ENCODE data around the gene JPH2. TPM values are rescaled to one million over a fixed set of nuclear protein-coding genes. Genes with fewer than 3 reads are reported as not detected.
A peak's percentile ranks its signal among the peaks of the same experiment; 100 is the strongest.

The JPH2 gene
- total RNA-seq, 2 donors from 2014 or later: 0.29 to 0.46 TPM

DNA sequence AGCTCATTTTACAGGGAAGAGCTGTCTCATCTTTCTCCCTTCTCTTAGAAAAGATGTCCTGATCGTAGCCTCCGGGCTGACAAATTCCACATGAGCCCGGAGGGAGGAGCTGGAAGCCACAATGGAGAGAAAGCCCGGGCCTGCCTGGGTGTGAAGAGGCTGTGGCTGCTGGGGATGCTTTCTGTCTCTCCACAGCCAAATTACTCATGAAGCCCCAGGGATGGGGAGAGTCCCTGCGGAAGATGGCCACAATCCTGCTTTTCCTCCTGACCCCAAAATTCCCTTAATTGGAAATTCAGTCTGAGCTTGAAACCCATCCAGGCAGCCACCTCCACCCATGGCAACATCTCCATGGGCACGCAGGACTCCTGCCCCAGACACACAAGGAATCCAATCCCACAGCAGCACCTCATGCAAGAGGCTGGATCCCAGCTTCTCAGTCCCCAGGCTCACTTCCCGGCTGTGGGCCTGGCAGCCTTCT lies 32.4 kb downstream of the JPH2 start:
- Mint-ChIP-seq H3K4me3 (no peak overlapping the region), H3K4me1 (ENCODE audit: low read depth) (peaks cover 10% of the 10 kb centered on the region), H3K36me3 (ENCODE audit: insufficient read depth in 2 of 2) (peaks cover 0 to 1% of the 10 kb centered on the region in 2 donors), H3K27me3 (ENCODE audit: low read depth) (peaks cover 14% of the 10 kb centered on the region), H3K9me3 (peaks cover 0 to 2% of the 10 kb centered on the region in 2 donors), H3K27ac (no peak overlapping the region)
- no peak for DNase-seq
- ATAC-seq (replicated peaks in 1 of 2): no peak

DNA sequence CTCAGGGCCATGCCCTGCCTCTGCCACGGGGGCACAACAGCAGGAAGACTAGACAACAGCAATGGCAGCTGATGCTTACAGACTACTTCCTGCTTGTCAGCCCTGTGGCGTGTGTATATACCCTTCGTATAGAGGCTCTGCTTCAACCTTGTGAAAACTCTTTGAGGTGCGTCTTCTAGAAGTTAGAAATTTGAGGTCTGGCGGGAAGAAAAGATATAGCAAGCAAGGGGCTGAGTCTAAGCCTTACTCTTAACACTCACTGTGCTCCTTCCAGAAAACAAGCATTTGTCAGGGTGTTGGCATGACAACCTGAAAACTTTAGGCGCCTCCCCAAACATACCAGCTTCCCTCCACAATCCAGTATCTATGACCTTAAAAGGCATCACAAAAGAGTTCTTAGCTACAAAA lies 33.3 kb downstream of the JPH2 start:
- Mint-ChIP-seq H3K9me3 (no peaks in the 10 kb centered on the region), H3K4me3 (no peak overlapping the region), H3K27me3 (ENCODE audit: low read depth) (peaks cover 6% of the 10 kb centered on the region), H3K36me3 (ENCODE audit: insufficient read depth in 2 of 2) (no peaks in the 10 kb centered on the region), H3K4me1 (ENCODE audit: low read depth) (peaks cover 10% of the 10 kb centered on the region), H3K27ac (no peak overlapping the region)
- ATAC-seq (replicated peaks in 1 of 2): peak; percentile 59 to 73
- no peak for DNase-seq

DNA sequence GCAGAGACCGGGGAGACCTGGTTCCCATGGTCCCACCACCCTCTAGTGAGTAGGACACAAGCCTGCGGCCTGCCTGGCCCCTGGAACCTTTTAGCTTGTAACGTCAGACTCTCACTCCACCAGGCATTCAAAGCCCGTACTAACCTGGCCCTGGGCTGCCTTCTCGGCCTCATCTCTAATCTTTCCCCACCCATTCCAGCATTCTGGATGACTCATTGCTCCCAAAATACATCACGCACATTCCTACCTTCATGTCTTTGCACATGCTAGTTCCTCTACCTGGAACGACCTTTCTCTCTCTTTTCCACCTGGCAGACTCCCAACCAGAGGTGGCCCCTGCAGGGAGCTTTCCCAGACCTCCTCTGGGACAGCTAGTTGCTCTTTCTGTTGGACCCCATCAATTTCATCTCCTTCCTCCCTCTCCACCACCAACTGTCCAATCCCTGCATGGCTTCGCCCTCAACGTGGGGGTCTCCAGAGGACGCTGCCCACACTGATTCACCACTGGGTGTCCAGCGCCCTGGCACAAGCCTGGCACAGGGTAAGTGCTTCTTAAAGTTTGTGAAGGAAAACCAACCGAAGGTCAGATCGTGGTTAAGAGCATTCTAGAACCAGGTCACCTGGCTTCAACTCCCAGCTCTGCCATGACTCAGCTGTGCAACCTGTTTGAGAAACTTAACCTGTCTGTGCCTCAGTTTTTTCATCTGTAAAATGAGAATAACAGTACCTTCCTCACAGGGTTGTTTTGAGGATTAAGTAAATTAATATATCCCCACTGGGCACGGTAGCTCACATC lies 35.2 kb downstream of the JPH2 start:
- Mint-ChIP-seq H3K4me1 (ENCODE audit: low read depth) (peaks cover 10% of the 10 kb centered on the region), H3K9me3 (no peaks in the 10 kb centered on the region), H3K36me3 (ENCODE audit: insufficient read depth in 2 of 2) (no peaks in the 10 kb centered on the region), H3K27me3 (ENCODE audit: low read depth) (no peaks in the 10 kb centered on the region), H3K27ac (no peak overlapping the region), H3K4me3 (no peak overlapping the region)
- ATAC-seq (replicated peaks in 1 of 2) (no peak), DNase-seq (no peak)

DNA sequence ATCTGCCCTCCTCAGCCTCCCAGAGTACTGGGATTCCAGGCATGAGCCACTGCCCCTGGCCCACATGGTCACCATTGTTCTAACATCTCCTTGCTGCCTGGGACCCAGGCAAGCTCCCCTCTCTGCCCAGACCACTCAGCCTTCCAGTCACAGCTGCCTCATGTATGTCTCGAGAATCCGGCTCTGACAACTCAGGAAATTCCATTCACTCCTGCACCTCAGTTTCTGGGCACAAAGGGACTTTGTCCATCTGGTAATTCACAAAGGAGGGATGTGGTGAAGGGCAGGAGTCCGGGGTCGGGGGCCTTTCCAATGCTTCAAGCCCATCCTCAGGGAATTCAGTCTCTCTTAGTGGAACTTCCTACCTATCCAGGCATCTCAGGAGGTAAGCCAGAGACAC lies 40.7 kb downstream of the JPH2 start:
- Mint-ChIP-seq H3K9me3 (no peaks in the 10 kb centered on the region), H3K4me1 (ENCODE audit: low read depth) (no peaks in the 10 kb centered on the region), H3K27me3 (ENCODE audit: low read depth) (peaks cover 11% of the 10 kb centered on the region), H3K36me3 (ENCODE audit: insufficient read depth in 2 of 2) (no peaks in the 10 kb centered on the region), H3K27ac (no peak overlapping the region), H3K4me3 (no peak overlapping the region)
- DNase-seq: no peak
- no peak for ATAC-seq (replicated peaks in 1 of 2)

DNA sequence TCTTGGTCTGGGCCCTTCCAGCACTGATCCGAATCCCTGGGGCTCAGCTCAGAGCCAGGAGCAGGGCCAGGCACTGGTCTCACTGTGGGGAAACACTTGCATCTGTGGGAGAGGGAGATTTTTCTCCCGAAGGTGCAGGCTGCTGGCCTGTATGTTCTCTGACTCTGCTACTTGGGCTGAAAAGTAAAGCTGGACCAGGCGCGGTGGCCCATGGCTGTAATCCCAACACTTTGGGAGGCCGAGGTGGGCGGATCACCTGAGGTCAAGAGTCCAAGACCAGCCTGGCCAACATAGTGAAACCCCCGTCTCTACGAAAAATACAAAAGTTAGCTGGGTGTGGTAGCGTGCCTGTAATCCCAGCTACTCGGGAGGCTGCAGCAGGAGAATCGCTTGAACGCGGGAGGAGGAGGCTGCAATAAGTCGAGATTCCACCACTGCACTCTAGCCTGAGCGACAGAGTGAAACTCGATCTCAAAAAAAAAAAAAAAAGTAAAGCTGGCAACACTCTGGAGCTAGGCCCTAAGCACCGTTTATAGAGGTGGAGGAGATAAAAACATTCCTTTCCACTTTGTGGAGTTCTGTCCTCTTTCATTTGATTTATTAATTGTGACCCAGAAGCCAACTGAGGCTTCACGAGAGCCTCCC lies 41.7 kb downstream of the JPH2 start:
- DNase-seq (no peak), ATAC-seq (replicated peaks in 1 of 2) (no peak)
- Mint-ChIP-seq H3K4me3 (no peak overlapping the region), H3K27me3 (ENCODE audit: low read depth) (peaks cover 11% of the 10 kb centered on the region), H3K4me1 (ENCODE audit: low read depth) (no peaks in the 10 kb centered on the region), H3K27ac (no peak overlapping the region), H3K36me3 (ENCODE audit: insufficient read depth in 2 of 2) (no peaks in the 10 kb centered on the region), H3K9me3 (no peaks in the 10 kb centered on the region)

DNA sequence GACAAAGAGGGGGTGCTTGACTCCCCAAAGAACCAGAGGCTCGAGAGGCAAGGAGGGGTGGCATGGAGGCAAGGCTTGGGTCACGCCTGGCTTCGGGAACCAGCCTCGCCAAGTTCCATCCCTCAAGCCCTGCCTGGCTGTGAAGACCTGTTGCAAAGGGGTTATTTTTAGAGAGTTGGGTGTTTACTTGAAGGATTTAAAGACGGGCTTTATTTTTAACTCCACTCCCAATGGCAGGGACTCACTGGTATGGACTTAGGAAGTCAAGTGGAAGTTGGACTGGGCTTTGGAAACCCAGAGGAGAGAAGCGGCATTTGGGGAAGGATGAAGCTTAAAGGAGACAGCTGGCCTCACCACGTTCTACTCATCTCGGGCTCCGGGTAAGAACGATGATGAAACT lies 43.1 kb downstream of the JPH2 start:
- no peak for DNase-seq
- no peaks in the 10 kb centered on the region for H3K36me3 Mint-ChIP-seq (ENCODE audit: insufficient read depth in 2 of 2)
- H3K4me1 Mint-ChIP-seq (ENCODE audit: low read depth): no peaks in the 10 kb centered on the region
- no peak for ATAC-seq (replicated peaks in 1 of 2)
- no peaks in the 10 kb centered on the region for H3K9me3 Mint-ChIP-seq
- H3K4me3 Mint-ChIP-seq: no peak overlapping the region
- no peak overlapping the region for H3K27ac Mint-ChIP-seq
- H3K27me3 Mint-ChIP-seq (ENCODE audit: low read depth): peaks cover 20% of the 10 kb centered on the region

DNA sequence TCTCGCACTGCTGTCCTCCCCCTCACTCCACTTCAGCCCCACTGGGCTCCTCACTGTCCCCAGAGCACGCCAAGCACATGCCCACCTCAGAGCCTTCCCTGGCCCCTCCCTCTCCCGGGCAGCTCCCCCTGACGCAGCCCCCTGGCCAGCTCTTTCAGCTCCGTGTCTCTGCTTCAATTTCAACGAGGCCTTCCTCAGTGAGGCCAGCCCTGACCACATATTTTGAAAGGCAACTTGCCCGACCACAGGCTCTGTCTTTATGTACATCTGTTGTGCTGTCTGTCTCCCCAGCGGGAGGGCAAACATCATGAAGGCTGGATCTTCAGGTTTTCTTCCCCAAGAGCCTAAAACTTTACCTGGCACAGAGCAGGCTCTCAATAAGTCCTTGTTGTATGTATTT lies 44.6 kb downstream of the JPH2 start:
- no peak for DNase-seq

DNA sequence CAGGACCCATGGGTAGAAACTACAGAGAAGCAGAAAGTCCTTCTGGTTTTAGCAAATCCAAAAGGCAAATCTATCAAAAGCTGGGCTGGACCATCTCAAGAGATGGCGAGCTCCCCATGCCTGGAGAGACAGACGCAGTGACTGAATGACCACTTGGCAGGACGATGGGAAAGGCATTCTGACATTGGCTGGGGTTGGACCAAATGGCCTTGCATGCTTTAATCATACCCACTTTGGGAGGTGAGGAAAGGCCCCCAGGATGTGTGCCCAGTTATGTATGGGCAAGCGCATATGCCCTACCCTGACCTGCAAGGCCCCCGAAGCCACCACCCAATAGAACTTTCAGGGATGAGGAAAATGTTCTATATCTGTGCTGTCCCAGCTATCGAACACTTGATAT lies 45.1 kb downstream of the JPH2 start:
- H3K4me3 Mint-ChIP-seq: no peak overlapping the region
- DNase-seq (no peak), ATAC-seq (replicated peaks in 1 of 2) (no peak)
- H3K27ac Mint-ChIP-seq: no peak overlapping the region
- H3K4me1 Mint-ChIP-seq (ENCODE audit: low read depth): no peaks in the 10 kb centered on the region
- H3K9me3 Mint-ChIP-seq: no peaks in the 10 kb centered on the region
- peaks cover 21% of the 10 kb centered on the region for H3K27me3 Mint-ChIP-seq (ENCODE audit: low read depth)
- no peaks in the 10 kb centered on the region for H3K36me3 Mint-ChIP-seq (ENCODE audit: insufficient read depth in 2 of 2)

More for the DNA sequence above, 44.6 kb downstream of the JPH2 start:
- Mint-ChIP-seq H3K27ac (no peak overlapping the region), H3K4me3 (no peak overlapping the region), H3K9me3 (no peaks in the 10 kb centered on the region), H3K27me3 (ENCODE audit: low read depth) (peaks cover 21% of the 10 kb centered on the region), H3K36me3 (ENCODE audit: insufficient read depth in 2 of 2) (no peaks in the 10 kb centered on the region), H3K4me1 (ENCODE audit: low read depth) (no peaks in the 10 kb centered on the region)
- ATAC-seq (replicated peaks in 1 of 2): no peak

DNA sequence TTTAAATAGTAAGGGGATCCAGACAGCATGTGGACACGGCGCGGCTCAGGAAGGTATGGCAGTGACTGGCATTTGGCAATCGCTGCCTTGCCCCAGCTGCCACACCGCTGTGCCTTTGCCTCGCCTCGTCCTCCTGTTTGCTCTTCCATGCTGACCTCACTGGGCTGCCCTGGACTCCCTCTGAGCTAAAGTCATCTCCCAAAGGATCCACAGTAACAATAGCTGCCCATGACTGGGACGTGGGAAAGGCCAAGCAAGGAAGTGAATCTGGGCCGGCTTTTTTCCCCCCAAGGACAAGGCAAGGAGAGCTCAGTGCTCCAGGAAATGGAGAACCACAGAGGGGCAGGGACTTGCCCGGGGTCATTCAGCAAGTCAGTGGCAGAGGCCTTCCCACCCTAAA lies 48.1 kb downstream of the JPH2 start:
- H3K36me3 Mint-ChIP-seq (ENCODE audit: insufficient read depth in 2 of 2): no peaks in the 10 kb centered on the region
- no peak overlapping the region for H3K4me3 Mint-ChIP-seq
- no peaks in the 10 kb centered on the region for H3K9me3 Mint-ChIP-seq
- ATAC-seq (replicated peaks in 1 of 2) (no peak), DNase-seq (no peak)
- no peak overlapping the region for H3K27ac Mint-ChIP-seq
- no peaks in the 10 kb centered on the region for H3K4me1 Mint-ChIP-seq (ENCODE audit: low read depth)
- H3K27me3 Mint-ChIP-seq (ENCODE audit: low read depth): peaks cover 21% of the 10 kb centered on the region

DNA sequence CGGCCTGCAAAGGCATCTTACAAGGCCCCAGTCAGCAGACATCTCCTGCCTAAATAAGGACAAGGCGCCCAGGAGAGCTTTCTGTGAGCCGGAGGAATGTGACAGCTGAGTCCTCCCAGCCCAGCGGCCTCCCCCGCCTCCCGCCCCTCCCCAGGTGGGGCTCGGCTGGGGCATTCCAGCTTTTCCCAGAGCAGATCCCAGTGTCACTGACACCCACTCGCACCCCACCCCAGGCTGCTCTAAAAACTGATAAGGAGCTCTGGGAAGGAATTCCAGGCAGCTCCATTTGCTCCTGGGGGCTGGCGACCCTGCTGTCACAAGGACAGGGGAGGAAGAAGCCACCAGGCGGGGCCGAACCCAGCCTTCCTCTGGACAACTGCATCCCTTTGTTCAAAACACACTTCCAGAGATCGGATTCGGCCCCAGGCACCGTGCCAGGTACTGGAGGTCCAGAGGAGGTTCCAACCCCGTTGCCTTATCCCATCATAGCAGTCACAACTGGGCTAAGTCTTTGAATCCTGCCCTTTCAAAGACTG lies 49.7 kb downstream of the JPH2 start:
- Mint-ChIP-seq H3K4me3 (no peak overlapping the region), H3K27ac (no peak overlapping the region), H3K4me1 (ENCODE audit: low read depth) (no peaks in the 10 kb centered on the region), H3K36me3 (ENCODE audit: insufficient read depth in 2 of 2) (no peaks in the 10 kb centered on the region), H3K27me3 (ENCODE audit: low read depth) (peaks cover 10% of the 10 kb centered on the region), H3K9me3 (no peaks in the 10 kb centered on the region)
- ATAC-seq (replicated peaks in 1 of 2): no peak
- no peak for DNase-seq

DNA sequence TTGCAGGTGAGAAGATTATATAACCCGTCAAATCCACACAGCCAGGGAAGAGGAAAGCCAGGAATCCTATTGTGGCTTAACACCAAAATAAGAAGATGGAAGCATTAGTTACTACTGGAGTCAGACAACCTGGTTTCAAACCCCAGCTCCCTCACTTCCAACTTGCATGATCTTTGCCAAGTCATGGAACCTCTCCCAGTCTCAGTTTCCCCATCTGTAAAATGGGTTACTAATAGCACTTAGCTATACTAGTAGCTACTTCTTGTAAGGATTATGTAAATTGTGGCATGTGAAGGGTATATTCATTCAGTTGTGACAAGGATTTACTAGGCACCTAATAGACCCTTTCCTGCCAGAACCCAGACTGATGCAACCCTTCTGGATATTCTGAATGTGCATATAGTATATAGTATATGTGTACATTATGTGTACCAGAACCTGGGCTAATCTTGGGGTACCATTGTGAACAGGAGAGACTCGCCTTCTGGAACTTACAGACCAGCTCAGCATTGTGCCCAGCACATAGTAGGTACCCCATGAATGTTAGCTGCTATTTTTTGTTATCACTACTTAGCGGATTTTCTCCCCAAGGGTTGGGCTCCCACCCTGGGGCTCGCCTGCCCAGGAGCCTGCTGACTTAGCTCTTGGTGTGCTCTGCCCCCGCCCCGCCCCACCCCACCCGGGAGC lies 50.3 kb downstream of the JPH2 start:
- ATAC-seq (replicated peaks in 1 of 2) (no peak), DNase-seq (no peak)
- Mint-ChIP-seq H3K9me3 (no peaks in the 10 kb centered on the region), H3K36me3 (ENCODE audit: insufficient read depth in 2 of 2) (no peaks in the 10 kb centered on the region), H3K27ac (no peak overlapping the region), H3K4me3 (no peak overlapping the region), H3K4me1 (ENCODE audit: low read depth) (no peaks in the 10 kb centered on the region), H3K27me3 (ENCODE audit: low read depth) (peaks cover 10% of the 10 kb centered on the region)

DNA sequence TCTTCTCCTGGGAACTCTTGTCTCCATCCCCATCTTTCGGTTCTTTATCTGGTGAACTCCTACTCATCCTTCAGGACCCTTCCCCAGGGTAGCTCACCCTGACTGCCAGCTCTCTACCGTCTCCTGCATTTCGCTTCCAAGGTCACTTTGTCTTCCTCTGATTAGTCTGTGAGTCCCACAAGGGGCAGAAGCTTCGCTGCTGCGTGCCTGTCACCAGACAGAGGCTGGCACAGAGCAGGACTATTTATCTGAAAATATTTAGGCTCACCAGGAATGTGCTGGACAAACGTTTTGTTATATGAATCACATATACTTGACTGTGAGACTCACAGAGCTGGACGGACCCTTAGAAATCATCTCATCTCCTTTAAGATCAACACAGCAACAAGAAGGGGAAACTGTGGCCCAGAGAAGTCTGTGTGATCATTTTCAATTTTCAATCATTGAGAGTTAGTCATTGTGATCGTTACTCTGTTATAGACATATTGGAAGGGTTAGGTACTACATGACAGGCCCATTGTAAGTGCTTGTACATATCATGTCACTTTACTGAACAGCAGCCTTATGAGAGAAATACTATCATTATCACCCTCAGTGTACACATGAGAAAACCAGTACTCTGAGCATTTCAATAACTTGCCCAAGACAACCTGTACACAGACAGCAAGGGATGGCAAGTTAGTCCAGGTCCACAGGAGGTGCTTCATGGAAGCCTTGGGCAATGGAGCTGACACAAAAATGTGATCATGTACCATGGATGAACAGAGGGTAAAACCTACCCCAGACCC lies 51.4 kb downstream of the JPH2 start:
- Mint-ChIP-seq H3K9me3 (no peaks in the 10 kb centered on the region), H3K36me3 (ENCODE audit: insufficient read depth in 2 of 2) (no peaks in the 10 kb centered on the region), H3K4me1 (ENCODE audit: low read depth) (no peaks in the 10 kb centered on the region), H3K4me3 (no peak overlapping the region), H3K27ac (no peak overlapping the region), H3K27me3 (ENCODE audit: low read depth) (peaks cover 10% of the 10 kb centered on the region)
- peak; percentile 54 to 60 for ATAC-seq (replicated peaks in 1 of 2)
- no peak for DNase-seq

All from activated T-cell treated with anti-CD3 and anti-CD28 coated beads, Interleukin-2, amount 50 U/mL, for 72 hours (primary cell).